SU-DHL-6 (cell line): ENCODE data around the gene ZRSR2.
"Not testable (repeated sequence)": the region's sequence is repeated elsewhere in the genome, so short reads cannot be mapped to it uniquely, and the experiment has no call there.

Experiments used
- CTCF ChIP-seq: fragments of 200-600 bp; sonication (generic); IDR thresholded peaks from one replicate; pipeline ENCODE4 v1.5.1; 2017; ENCODE audit warnings: antibody characterized with exemption, mild to moderate bottlenecking, low read length, moderate library complexity; ENCODE audit not compliant: insufficient read depth, poor library complexity, severe bottlenecking
- EZH2phosphoT487 ChIP-seq: fragments of 200-600 bp; sonication (generic), shearing (Covaris generic); conservative IDR thresholded peaks from 2 replicates; pipeline ENCODE4 v1.6.1; 2018; ENCODE audit warnings: mild to moderate bottlenecking, antibody characterized with exemption, low read length, moderate library complexity, mixed read lengths

- not testable (repeated sequence) for TF ChIP-seq CTCF, EZH2phosphoT487
Measured at GRCh38 chrX:15831347-15831746, 41.1 kb downstream of the ZRSR2 start.
